ENCODE results near the gene FAM107A. TPM values are rescaled to one million over a fixed set of nuclear protein-coding genes. Genes with fewer than 3 reads are reported as not detected.
A peak's percentile ranks its signal among the peaks of the same experiment; 100 is the strongest.

The FAM107A gene
- polyA plus RNA-seq, 1 experiment, result 0.11 TPM

DNA sequence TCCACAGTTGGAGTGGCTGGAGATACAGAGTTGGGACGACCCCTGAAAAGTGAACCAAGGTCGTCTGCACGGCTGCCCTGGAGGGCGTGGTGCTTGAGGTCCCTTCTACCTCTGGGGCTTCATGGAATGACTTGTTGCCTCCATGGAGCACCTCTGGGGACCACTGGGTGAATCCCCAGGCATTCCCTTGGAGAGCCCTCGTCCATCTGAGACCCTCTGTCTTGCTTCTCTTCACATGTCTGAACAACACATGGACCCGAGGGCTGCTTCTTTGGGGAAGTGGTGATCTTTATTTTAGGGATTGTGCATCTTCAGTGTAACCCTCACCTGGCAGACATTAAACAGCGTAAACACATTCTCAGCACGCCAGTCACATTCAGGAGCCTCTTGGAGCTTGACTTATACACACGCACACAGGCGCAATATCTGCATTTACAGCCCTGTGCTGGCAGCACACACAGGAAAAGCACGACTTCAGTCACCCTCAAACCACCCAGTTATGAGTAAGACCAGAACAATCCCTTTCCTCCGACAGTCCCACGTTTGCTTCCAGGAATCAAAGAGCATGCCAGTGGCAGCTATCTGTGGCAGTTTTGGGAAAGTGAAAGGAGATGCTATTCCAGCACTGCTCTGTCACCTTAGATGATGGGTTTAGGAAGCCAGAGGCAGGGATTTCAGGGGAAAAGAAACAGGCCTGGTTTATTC, 12.6 kb downstream of the FAM107A start:
- ChIA-PET CTCF (interaction anchor here (0.6 to 16.7 kb wide), 5 partner anchors 11 to 562 kb away, joined by 3 to 371 read pairs (median 6); no protein-coding TSS in a partner anchor), POLR2A (no interaction called here)
- no peaks in the 10 kb centered on the region for H3K36me3 ChIP-seq (ENCODE audit: control insufficient read depth, insufficient read depth, low read length)
- no peak overlapping the region for H3K4me3 ChIP-seq (ENCODE audit: low read depth, low read length)
- no peak for TF ChIP-seq CTCF (IDR thresholded peaks at IDR 0.05; ENCODE audit: insufficient read depth, low read depth, low read length)
- H3K27me3 ChIP-seq (ENCODE audit: control insufficient read depth, insufficient read depth, low read length), result no peaks in the 10 kb centered on the region
- peak; percentile 76 for DNase-seq (ENCODE audit: low read depth)

GRCh38 chr3:58564054-58564453, 13.1 kb downstream of the FAM107A start:
- no peaks in the 10 kb centered on the region for H3K27me3 ChIP-seq (ENCODE audit: control insufficient read depth, insufficient read depth, low read length)
- H3K36me3 ChIP-seq (ENCODE audit: control insufficient read depth, insufficient read depth, low read length), result no peaks in the 10 kb centered on the region
- TF ChIP-seq CTCF (IDR thresholded peaks at IDR 0.05; ENCODE audit: insufficient read depth, low read depth, low read length), result no peak
- DNase-seq (ENCODE audit: low read depth), result no peak
- CTCF ChIA-PET, result interaction anchor here (0.6 to 16.7 kb wide), 2 partner anchors 63 to 563 kb away, joined by 3 to 371 read pairs; no protein-coding TSS in a partner anchor
- H3K4me3 ChIP-seq (ENCODE audit: low read depth, low read length), result no peak overlapping the region
- POLR2A ChIA-PET, result no interaction called here

DNA sequence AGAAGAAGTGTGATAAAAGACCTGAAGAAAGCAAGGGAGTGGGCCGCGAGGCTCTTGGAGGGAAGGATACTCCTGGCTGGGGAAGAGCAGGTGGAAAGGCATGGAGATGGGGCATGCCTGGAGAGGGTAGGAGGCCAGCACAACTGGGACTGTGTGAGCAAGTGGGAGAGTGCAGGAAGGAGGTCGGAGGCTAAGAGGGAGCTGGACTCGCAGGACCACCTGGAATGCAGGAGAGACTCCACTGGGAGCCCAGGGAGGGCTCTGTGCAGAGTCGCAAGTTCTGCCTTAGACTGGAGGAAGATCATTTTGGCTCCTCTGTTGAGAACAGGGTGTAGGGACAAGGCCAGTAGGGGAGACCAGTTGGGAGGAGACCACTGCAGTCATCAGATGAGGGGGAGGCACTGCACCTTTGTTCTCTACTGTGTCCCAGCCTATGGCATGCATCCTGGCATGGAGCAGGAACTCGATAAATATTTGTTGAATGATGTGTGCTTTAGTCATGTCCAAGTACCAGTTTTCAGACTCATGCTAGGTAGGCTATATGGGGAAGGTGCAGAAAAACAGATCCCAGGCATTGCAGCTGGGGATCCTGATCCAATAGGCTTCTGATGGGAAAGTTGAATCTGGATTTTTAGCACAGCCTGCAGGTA, 13.7 kb downstream of the FAM107A start:
- no peak overlapping the region for H3K4me3 ChIP-seq (ENCODE audit: low read depth, low read length)
- no peaks in the 10 kb centered on the region for H3K27me3 ChIP-seq (ENCODE audit: control insufficient read depth, insufficient read depth, low read length)
- POLR2A ChIA-PET, result no interaction called here
- DNase-seq (ENCODE audit: low read depth), result no peak
- H3K36me3 ChIP-seq (ENCODE audit: control insufficient read depth, insufficient read depth, low read length), result no peaks in the 10 kb centered on the region
- CTCF ChIA-PET, result interaction anchor here (16.7 kb wide), 1 partner anchor 63 kb away, joined by 371 read pairs; no protein-coding TSS in a partner anchor
- TF ChIP-seq CTCF (IDR thresholded peaks at IDR 0.05; ENCODE audit: insufficient read depth, low read depth, low read length), result no peak

DNA sequence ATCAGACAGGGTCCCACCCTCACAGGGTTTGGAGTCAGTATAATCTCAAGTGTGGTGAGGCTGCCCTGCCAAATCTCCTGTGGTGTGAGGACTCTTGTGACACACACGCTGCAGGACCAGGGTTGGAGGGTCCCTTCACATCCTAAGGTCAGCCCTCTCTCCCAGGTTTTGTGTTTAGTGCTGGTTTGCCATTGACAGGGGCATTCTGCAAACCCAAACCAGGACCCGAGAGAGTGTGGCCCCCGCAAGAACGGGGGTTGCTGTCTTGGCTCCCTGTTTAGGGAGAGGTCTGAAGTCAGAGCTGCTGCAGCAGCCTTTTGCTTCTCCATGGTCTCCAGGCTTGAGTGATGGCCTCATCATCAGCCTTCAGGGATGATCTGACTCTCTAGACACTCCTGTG, 14.7 kb downstream of the FAM107A start:
- Histone ChIP-seq H3K36me3 (ENCODE audit: control insufficient read depth, insufficient read depth, low read length) (no peaks in the 10 kb centered on the region), H3K27me3 (ENCODE audit: control insufficient read depth, insufficient read depth, low read length) (no peaks in the 10 kb centered on the region), H3K4me3 (ENCODE audit: low read depth, low read length) (no peak overlapping the region)
- CTCF ChIA-PET, result interaction anchor here (16.7 kb wide), 1 partner anchor 64 kb away, joined by 371 read pairs; no protein-coding TSS in a partner anchor
- no peak for DNase-seq (ENCODE audit: low read depth)
- POLR2A ChIA-PET, result no interaction called here
- TF ChIP-seq CTCF (IDR thresholded peaks at IDR 0.05; ENCODE audit: insufficient read depth, low read depth, low read length), result no peak

DNA sequence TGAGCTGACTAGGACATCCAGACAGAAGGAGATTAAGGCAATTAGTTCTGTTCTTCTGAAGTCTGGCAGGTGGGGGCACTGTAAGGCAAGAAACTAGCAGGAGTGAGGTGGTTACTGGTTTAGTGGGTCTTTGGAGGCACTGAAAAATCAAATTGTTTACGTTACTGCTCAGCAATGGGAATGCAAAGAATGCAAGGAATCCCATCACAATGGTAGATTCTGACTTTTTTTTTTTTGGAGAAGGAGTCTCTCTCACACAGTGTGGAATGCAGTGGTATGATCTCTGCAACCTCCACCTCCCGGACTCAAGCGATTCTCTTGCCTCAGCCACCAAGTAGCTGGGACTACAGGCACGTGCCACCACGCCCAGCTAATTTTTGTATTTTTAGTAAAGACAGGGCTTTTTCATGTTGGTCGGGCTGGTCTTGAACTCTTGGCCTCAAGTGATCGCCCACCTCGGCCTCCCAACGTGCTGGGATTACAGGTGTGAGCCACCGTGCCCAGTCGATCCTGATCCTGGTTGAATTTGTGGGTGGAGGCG, 16.4 kb downstream of the FAM107A start:
- peak; percentile 65 for TF ChIP-seq CTCF (IDR thresholded peaks at IDR 0.05; ENCODE audit: insufficient read depth, low read depth, low read length)
- Histone ChIP-seq H3K4me3 (ENCODE audit: low read depth, low read length) (no peak overlapping the region), H3K27me3 (ENCODE audit: control insufficient read depth, insufficient read depth, low read length) (no peaks in the 10 kb centered on the region), H3K36me3 (ENCODE audit: control insufficient read depth, insufficient read depth, low read length) (no peaks in the 10 kb centered on the region)
- ChIA-PET CTCF (interaction anchor here (0.6 to 2.4 kb wide), 21 partner anchors 8 to 637 kb away, joined by 3 to 45 read pairs (median 4); partner anchors contain the start of gene ACOX2), POLR2A (interaction anchor here (0.5 kb wide), 1 partner anchor 679 kb away, joined by 6 read pairs; no protein-coding TSS in a partner anchor)
- DNase-seq (ENCODE audit: low read depth), result peak; percentile 97

All from BJ (cell line).